ENCODE data around the gene TMEM51.

DNA sequence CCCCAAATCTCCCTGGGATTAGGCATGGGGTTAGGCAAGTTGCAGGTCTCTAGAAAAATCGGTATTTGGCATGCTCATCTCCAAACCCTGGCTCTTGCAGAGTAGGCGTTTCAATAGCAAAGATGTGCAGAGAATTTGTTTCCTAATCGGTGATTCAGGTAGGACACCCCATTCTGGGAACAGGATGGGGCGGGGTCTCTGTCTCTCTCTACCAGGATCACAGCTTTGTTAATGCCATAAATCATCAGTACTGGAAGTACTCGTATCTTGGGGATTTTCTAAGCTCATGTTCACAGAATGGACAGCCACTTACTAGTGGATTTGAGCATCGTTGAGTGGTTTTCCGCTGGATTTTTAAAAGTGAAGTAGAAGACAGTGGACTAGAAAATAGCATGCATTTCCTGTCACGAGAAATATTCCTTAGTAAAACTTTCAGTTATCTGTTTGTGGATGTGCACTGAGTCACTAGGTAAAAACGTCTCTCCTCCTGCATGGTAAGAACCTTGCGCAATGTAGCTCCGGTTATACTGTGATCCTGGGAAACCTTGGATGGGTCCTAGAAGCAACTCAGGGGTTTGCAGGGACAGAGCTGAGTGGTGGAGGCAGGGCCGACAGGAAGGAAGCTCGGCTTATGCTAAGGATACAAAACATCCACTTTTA is 5.1 kb downstream of the TMEM51 start:
- TF ChIP-seq, protein P1, sequence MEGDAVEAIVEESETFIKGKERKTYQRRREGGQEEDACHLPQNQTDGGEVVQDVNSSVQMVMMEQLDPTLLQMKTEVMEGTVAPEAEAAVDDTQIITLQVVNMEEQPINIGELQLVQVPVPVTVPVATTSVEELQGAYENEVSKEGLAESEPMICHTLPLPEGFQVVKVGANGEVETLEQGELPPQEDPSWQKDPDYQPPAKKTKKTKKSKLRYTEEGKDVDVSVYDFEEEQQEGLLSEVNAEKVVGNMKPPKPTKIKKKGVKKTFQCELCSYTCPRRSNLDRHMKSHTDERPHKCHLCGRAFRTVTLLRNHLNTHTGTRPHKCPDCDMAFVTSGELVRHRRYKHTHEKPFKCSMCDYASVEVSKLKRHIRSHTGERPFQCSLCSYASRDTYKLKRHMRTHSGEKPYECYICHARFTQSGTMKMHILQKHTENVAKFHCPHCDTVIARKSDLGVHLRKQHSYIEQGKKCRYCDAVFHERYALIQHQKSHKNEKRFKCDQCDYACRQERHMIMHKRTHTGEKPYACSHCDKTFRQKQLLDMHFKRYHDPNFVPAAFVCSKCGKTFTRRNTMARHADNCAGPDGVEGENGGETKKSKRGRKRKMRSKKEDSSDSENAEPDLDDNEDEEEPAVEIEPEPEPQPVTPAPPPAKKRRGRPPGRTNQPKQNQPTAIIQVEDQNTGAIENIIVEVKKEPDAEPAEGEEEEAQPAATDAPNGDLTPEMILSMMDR (IDR thresholded peaks at IDR 0.05): no peak
- TF ChIP-seq POLR2A (IDR thresholded peaks at IDR 0.05): no peak

All from lower leg skin (tissue), 3 donors.